Panc1 (cell line): ENCODE data around the gene PLEKHM2.

ENCODE experiments used
- CTCF ChIP-seq: fragments of 450-650 bp; IDR thresholded peaks from 2 replicates; pipeline ENCODE4 v1.5.1; 2017; ENCODE audit warnings: mild to moderate bottlenecking
- TF ChIP-seq, protein P1 (sequence below), 2 experiments: IDR thresholded peaks; 2 replicates each; pipeline ENCODE4 v1.6.1; 2011 to 2012; ENCODE audit warnings: low read depth in 2 of 2, control low read depth in 1 of 2, low read length in 1 of 2, mild to moderate bottlenecking in 1 of 2, moderate library complexity in 1 of 2; ENCODE audit not compliant: insufficient read depth in 1 of 2

- TF ChIP-seq, protein P1, sequence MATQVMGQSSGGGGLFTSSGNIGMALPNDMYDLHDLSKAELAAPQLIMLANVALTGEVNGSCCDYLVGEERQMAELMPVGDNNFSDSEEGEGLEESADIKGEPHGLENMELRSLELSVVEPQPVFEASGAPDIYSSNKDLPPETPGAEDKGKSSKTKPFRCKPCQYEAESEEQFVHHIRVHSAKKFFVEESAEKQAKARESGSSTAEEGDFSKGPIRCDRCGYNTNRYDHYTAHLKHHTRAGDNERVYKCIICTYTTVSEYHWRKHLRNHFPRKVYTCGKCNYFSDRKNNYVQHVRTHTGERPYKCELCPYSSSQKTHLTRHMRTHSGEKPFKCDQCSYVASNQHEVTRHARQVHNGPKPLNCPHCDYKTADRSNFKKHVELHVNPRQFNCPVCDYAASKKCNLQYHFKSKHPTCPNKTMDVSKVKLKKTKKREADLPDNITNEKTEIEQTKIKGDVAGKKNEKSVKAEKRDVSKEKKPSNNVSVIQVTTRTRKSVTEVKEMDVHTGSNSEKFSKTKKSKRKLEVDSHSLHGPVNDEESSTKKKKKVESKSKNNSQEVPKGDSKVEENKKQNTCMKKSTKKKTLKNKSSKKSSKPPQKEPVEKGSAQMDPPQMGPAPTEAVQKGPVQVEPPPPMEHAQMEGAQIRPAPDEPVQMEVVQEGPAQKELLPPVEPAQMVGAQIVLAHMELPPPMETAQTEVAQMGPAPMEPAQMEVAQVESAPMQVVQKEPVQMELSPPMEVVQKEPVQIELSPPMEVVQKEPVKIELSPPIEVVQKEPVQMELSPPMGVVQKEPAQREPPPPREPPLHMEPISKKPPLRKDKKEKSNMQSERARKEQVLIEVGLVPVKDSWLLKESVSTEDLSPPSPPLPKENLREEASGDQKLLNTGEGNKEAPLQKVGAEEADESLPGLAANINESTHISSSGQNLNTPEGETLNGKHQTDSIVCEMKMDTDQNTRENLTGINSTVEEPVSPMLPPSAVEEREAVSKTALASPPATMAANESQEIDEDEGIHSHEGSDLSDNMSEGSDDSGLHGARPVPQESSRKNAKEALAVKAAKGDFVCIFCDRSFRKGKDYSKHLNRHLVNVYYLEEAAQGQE (IDR thresholded peaks at IDR 0.05; ENCODE audit: insufficient read depth in 1 of 2, low read depth in 2 of 2, low read length in 1 of 2) = no peak
- no peak for TF ChIP-seq CTCF
Observed at GRCh38 chr1:15692121-15692682, 8.1 kb downstream of the PLEKHM2 start.
